MM.1S (cell line): ENCODE data around the gene HIF1AN.

Experiments used
- CTCF ChIP-seq: fragments of 300-600 bp; sonication (generic); IDR thresholded peaks from 2 replicates; pipeline ENCODE4 v1.5.1; 2016; ENCODE audit warnings: antibody characterized with exemption, low read length, mixed read lengths
- EZH2 ChIP-seq: fragments of 300-600 bp; sonication (generic); optimal IDR thresholded peaks from 2 replicates; pipeline ENCODE3; 2017; ENCODE audit warnings: low read depth, mild to moderate bottlenecking, antibody characterized with exemption, low read length, mixed read lengths
- EZH2phosphoT487 ChIP-seq: fragments of 300-600 bp; sonication (generic); IDR thresholded peaks from 2 replicates; pipeline ENCODE4 v1.6.1; 2018; ENCODE audit warnings: antibody characterized with exemption, low read length

- TF ChIP-seq CTCF (no peak), EZH2phosphoT487 (no peak), EZH2 (no peak)
These were observed 31.5 kb downstream of the HIF1AN start for GRCh38 chr10:100567249-100567648.
